Activated CD4-positive, alpha-beta T cell treated with anti-CD3 and anti-CD28 coated beads, Interleukin-10, Interleukin-2, amounts not matched to agents 100 ng/mL and 50 ng/mL, durations not matched to agents 16 hours and 8 hours (primary cell): ENCODE results near the gene NAB2.
"Not testable (repeated sequence)": the region's sequence is repeated elsewhere in the genome, so short reads cannot be mapped to it uniquely, and the experiment has no call there.

ENCODE experiments used
- DNase-seq: peaks from one replicate; pipeline ENCODE4 v3.0.0-alpha.2; 2020

NAB2 gene

GRCh38 chr12:57088354-57089270 is at the start of gene NAB2:
NAB2 (plus strand) TSS chr12:57089114; CDS start chr12:57089272, 158 bp downstream.
- peak; percentile 97 for DNase-seq

- DNase-seq = no peak
Measured at GRCh38 chr12:57040211-57040610, 48.7 kb upstream of the NAB2 start.

- DNase-seq = no peak
Measured at GRCh38 chr12:57040750-57041149, 48.2 kb upstream of the NAB2 start.

- no peak for DNase-seq
Measured at GRCh38 chr12:57042695-57043094, 46.2 kb upstream of the NAB2 start.

GRCh38 chr12:57044468-57044867 is 44.4 kb upstream of the NAB2 start:
- DNase-seq = no peak

GRCh38 chr12:57044889-57045288 is 44.0 kb upstream of the NAB2 start:
- DNase-seq = no peak

GRCh38 chr12:57046086-57046791 is 42.7 kb upstream of the NAB2 start:
- no peak for DNase-seq

GRCh38 chr12:57046947-57047890 is 41.7 kb upstream of the NAB2 start:
- DNase-seq = peak; percentile 79

GRCh38 chr12:57047981-57048380 is 40.9 kb upstream of the NAB2 start:
- no peak for DNase-seq

- DNase-seq = no peak
Measured at GRCh38 chr12:57048423-57049118, 40.3 kb upstream of the NAB2 start.

- no peak for DNase-seq
Measured at GRCh38 chr12:57049119-57049446, 39.8 kb upstream of the NAB2 start.

- DNase-seq = no peak
Measured at GRCh38 chr12:57049890-57050289, 39.0 kb upstream of the NAB2 start, which contains the start of gene MYO1A. MYO1A (minus strand) TSS chr12:57050129; CDS start chr12:57048323, 1,806 bp downstream.

GRCh38 chr12:57051011-57051410 is 37.9 kb upstream of the NAB2 start:
- no peak for DNase-seq

GRCh38 chr12:57053146-57053545 is 35.8 kb upstream of the NAB2 start:
- DNase-seq = not testable (repeated sequence)

- not testable (repeated sequence) for DNase-seq
Measured at GRCh38 chr12:57053901-57054300, 35.0 kb upstream of the NAB2 start.

GRCh38 chr12:57055824-57056223 is 33.1 kb upstream of the NAB2 start:
- no peak for DNase-seq

- no peak for DNase-seq
Measured at GRCh38 chr12:57057067-57057751, 31.7 kb upstream of the NAB2 start.

GRCh38 chr12:57058454-57058853 is 30.5 kb upstream of the NAB2 start:
- DNase-seq = no peak

- peak; percentile 73 for DNase-seq
Measured at GRCh38 chr12:57063991-57064685, 24.8 kb upstream of the NAB2 start.

- peak; percentile 32 for DNase-seq
Measured at GRCh38 chr12:57066245-57066644, 22.7 kb upstream of the NAB2 start.

GRCh38 chr12:57069523-57069922 is 19.4 kb upstream of the NAB2 start:
- DNase-seq = peak; percentile 81
